NT2/D1 (cell line): ENCODE results near the gene FAM170A.

ENCODE experiments used
- DNase-seq: peaks from one replicate; pipeline ENCODE4 v3.0.0-alpha.2; 2011; ENCODE audit warnings: low read depth, low spot score
- H3K27me3 ChIP-seq: 2 replicates; pipeline ENCODE4 v1.6.0; 2011; ENCODE audit warnings: mild to moderate bottlenecking; ENCODE audit not compliant: insufficient read length, insufficient read depth
- H3K36me3 ChIP-seq: 2 replicates; pipeline ENCODE4 v1.6.1; 2011; ENCODE audit warnings: mild to moderate bottlenecking, low read length, mixed read lengths; ENCODE audit not compliant: insufficient read depth, insufficient read length
- H3K4me1 ChIP-seq: 2 replicates; pipeline ENCODE4 v1.5.1; 2011; ENCODE audit not compliant: insufficient read depth, insufficient read length
- H3K4me3 ChIP-seq: 2 replicates; pipeline ENCODE4 v1.5.1; 2011; ENCODE audit warnings: low read depth; ENCODE audit not compliant: insufficient read length
- H3K9ac ChIP-seq: 2 replicates; pipeline ENCODE4 v1.6.0; 2011; ENCODE audit warnings: low read depth; ENCODE audit not compliant: insufficient read length
- H3K9me3 ChIP-seq: 2 replicates; pipeline ENCODE4 v1.5.1; 2011; ENCODE audit warnings: mild to moderate bottlenecking, low read length; ENCODE audit not compliant: insufficient read depth
- SUZ12 ChIP-seq: IDR thresholded peaks from 2 replicates; pipeline ENCODE4 v1.6.1; 2011; ENCODE audit not compliant: insufficient read length, insufficient read depth; ENCODE audit errors: extremely low read depth
- YY1 ChIP-seq: IDR thresholded peaks from 2 replicates; pipeline ENCODE4 v1.6.1; 2011; ENCODE audit not compliant: insufficient read length, insufficient read depth
- ZNF274 ChIP-seq: IDR thresholded peaks from 2 replicates; pipeline ENCODE4 v1.6.1; 2011; ENCODE audit warnings: mild to moderate bottlenecking, low read depth, low read length

Gene FAM170A

GRCh38 chr5:119626086-119626485 lies 3.3 kb upstream of the FAM170A start:
- Histone ChIP-seq H3K4me1 (no peaks in the 10 kb centered on the region), H3K27me3 (no peaks in the 10 kb centered on the region), H3K9ac (no peak overlapping the region), H3K9me3 (no peaks in the 10 kb centered on the region), H3K36me3 (no peaks in the 10 kb centered on the region), H3K4me3 (no peak overlapping the region)
- no peak for TF ChIP-seq SUZ12
- no peak for TF ChIP-seq ZNF274
- TF ChIP-seq YY1: no peak
- DNase-seq: no peak

DNA sequence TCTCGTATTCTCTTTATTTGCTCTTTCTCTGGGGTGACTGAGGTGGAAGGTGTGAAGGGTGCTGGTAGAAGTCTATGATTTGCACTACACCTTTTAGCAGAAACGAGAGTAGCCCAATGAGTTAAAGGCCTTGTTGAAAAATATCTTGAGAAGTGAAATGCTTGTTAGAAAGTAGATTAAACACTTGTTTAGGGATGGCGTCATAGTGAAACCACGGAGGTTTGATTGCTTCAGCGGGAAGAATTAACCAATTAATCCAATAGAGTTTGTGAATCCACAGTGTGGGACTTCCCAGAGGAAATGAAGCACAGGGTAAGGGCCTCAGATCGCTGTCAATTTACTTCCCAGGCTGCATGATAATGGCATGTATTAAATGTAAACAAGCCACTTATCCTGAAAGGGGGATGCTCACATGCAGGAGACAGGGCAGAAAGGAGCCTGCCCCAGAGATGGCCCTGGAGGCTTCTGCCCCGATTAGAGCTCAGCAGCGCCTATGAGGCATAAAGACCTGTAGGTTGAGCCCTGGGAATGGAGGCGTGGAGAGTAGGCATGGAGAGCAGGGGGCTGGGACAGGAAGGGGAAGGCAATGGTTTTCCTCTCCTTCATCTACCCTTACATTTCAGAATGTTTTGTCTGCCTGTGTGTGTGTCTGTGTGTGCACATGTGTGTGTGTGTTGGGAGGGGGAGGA lies 1.5 kb downstream of the FAM170A start:
- no peak for DNase-seq

DNA sequence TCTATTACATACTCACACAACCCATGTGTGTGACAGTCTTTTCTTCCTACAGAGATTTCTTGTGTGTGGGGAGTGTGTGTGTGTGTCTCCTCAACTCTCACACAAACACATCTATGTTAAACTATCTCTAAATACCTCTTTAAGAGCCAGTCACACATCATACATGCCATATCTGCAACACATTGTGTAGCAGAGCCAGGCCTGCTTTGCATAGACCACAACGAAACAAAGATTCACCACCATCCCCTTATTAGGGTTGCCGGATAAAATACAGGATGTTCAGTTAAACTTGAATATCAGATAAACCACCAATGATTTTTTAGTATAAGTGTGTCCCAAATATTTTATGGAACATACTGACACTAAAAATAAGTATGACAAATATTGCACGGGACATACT lies 2.3 kb downstream of the FAM170A start:
- H3K27me3 ChIP-seq: no peaks in the 10 kb centered on the region
- H3K4me3 ChIP-seq: no peak overlapping the region
- DNase-seq: no peak
- no peaks in the 10 kb centered on the region for H3K36me3 ChIP-seq
- no peaks in the 10 kb centered on the region for H3K9me3 ChIP-seq
- H3K4me1 ChIP-seq: no peaks in the 10 kb centered on the region
- H3K9ac ChIP-seq: no peak overlapping the region
- TF ChIP-seq YY1 (no peak), SUZ12 (no peak), ZNF274 (no peak)

More for the DNA sequence above, 1.5 kb downstream of the FAM170A start:
- Histone ChIP-seq H3K9ac (no peak overlapping the region), H3K27me3 (no peaks in the 10 kb centered on the region), H3K4me1 (no peaks in the 10 kb centered on the region), H3K9me3 (no peaks in the 10 kb centered on the region), H3K4me3 (no peak overlapping the region), H3K36me3 (no peaks in the 10 kb centered on the region)
- TF ChIP-seq YY1 (no peak), ZNF274 (no peak), SUZ12 (no peak)

GRCh38 chr5:119651486-119651885 lies 22.1 kb downstream of the FAM170A start:
- no peak for TF ChIP-seq ZNF274
- Histone ChIP-seq H3K9me3 (no peaks in the 10 kb centered on the region), H3K9ac (no peak overlapping the region), H3K4me3 (no peak overlapping the region), H3K36me3 (no peaks in the 10 kb centered on the region), H3K27me3 (no peaks in the 10 kb centered on the region), H3K4me1 (no peaks in the 10 kb centered on the region)
- DNase-seq: no peak

DNA sequence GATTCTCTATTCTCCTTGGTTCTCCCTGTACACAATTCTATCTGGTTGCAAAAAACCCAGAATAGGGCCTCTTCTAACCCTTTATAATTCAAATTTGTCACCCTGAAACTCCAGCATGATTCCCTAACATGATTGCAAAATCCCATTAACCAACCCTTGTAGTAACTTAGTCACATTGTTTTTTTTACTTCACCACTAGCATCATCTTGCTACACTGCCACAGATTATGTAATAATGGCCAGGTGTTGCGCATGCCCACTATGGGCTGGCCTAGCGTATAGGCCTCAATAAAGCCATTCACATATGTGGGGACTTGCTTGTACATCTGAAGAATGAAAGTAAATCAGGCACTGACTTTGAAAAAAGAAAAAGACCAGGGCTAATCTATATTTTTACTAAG lies 25.7 kb downstream of the FAM170A start:
- no peak for DNase-seq
- H3K9me3 ChIP-seq: no peaks in the 10 kb centered on the region
- TF ChIP-seq SUZ12: no peak
- TF ChIP-seq YY1: no peak
- H3K9ac ChIP-seq: no peak overlapping the region
- no peaks in the 10 kb centered on the region for H3K27me3 ChIP-seq
- H3K36me3 ChIP-seq: no peaks in the 10 kb centered on the region
- no peaks in the 10 kb centered on the region for H3K4me1 ChIP-seq
- no peak overlapping the region for H3K4me3 ChIP-seq

DNA sequence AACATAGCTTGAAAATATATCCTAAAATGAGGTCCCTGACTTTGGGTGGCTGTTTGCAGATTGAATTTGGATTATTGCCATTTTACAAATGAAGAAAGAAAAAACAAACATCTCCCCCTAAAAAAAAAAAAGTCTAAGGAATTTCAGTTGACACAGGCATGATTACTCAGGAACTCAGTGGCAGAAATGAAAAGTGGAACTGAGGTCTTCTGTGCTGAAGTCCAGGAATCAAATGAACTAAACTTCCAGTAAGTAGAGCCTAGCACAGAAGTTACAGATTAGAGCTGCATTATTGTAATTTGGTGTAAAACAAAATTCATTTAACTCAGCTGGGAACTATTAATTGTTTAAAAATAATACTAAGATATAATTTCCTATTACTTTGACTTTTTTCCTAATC lies 26.7 kb downstream of the FAM170A start:
- Histone ChIP-seq H3K4me3 (no peak overlapping the region), H3K4me1 (no peaks in the 10 kb centered on the region), H3K36me3 (no peaks in the 10 kb centered on the region), H3K9ac (no peak overlapping the region), H3K9me3 (no peaks in the 10 kb centered on the region), H3K27me3 (no peaks in the 10 kb centered on the region)
- no peak for DNase-seq
- TF ChIP-seq SUZ12: no peak
- no peak for TF ChIP-seq ZNF274
- TF ChIP-seq YY1: no peak

DNA sequence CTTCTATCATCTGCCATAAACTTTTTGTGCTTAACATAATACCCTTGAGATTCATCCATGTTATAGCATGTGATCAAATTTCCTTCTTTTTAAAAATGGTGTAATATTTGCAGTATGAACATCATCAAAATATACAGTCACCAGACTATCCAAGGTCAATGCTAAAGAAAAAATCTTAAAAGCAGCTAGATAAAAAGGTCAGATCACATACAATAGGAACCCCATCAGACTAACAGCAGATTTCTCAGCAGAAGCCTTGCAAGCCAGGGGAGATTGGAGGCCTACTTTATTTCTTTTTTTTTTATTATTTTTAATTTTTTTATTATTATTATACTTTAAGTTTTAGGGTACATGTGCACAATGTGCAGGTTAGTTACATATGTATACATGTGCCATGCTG lies 37.2 kb downstream of the FAM170A start:
- Histone ChIP-seq H3K27me3 (no peaks in the 10 kb centered on the region), H3K4me3 (no peak overlapping the region), H3K4me1 (no peaks in the 10 kb centered on the region), H3K9ac (no peak overlapping the region), H3K9me3 (peaks cover 9% of the 10 kb centered on the region; the same call in 1 of the 2 replicates), H3K36me3 (no peaks in the 10 kb centered on the region)
- no peak for DNase-seq
- no peak for TF ChIP-seq SUZ12
- no peak for TF ChIP-seq YY1
- TF ChIP-seq ZNF274: no peak
